Measurements from ENCODE around the gene ITGA7.

The ITGA7 gene

DNA sequence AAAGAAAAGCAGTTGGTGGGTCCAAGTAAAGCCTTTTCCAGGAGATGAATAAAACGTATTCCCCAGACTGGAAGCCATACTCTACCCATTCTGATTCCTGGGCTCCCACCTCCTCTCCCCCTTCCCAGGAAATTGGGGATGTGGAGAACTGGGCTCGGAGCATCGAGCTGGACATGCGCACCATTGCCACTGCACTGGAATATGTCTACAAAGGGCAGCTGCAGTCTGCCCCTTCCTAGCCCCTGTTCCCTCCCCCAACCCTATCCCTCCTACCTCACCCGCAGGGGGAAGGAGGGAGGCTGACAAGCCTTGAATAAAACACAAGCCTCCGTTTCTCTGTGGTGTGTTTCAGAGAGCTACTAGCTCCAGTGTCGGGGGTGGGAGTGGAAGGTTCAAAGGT is 11.7 kb upstream of the ITGA7 start:
- no peak overlapping the region for H3K4me3 ChIP-seq
- peaks cover 89% of the 10 kb centered on the region for H3K4me1 ChIP-seq
- no peak overlapping the region for H3K27ac ChIP-seq
- peaks cover 29% of the 10 kb centered on the region; the same call in 1 of the 2 replicates for H3K36me3 ChIP-seq
- H4K20me1 ChIP-seq: no peaks in the 10 kb centered on the region
- no peaks in the 10 kb centered on the region for H3K9me3 ChIP-seq
- TF ChIP-seq Cebpa-rat (IDR thresholded peaks at IDR 0.05): no peak
- no peaks in the 10 kb centered on the region for H3K27me3 ChIP-seq
- no peak overlapping the region for H3K9ac ChIP-seq
- 0 out of 2 replicates have a peak overlapping the region, but pooled peaks have one; percentile 13 for H3K4me2 ChIP-seq

GRCh38 chr12:55718624-55719275 is 11.0 kb upstream of the ITGA7 start:
- no peaks in the 10 kb centered on the region for H4K20me1 ChIP-seq
- no peak overlapping the region for H3K9ac ChIP-seq
- H3K27me3 ChIP-seq: no peaks in the 10 kb centered on the region
- H3K4me1 ChIP-seq: peaks cover 82% of the 10 kb centered on the region
- peaks cover 23% of the 10 kb centered on the region; the same call in 1 of the 2 replicates for H3K36me3 ChIP-seq
- TF ChIP-seq Cebpa-rat (IDR thresholded peaks at IDR 0.05): no peak
- 0 out of 2 replicates have a peak overlapping the region, but pooled peaks have one; percentile 13 for H3K4me2 ChIP-seq
- no peak overlapping the region for H3K27ac ChIP-seq
- H3K4me3 ChIP-seq: no peak overlapping the region
- no peaks in the 10 kb centered on the region for H3K9me3 ChIP-seq

DNA sequence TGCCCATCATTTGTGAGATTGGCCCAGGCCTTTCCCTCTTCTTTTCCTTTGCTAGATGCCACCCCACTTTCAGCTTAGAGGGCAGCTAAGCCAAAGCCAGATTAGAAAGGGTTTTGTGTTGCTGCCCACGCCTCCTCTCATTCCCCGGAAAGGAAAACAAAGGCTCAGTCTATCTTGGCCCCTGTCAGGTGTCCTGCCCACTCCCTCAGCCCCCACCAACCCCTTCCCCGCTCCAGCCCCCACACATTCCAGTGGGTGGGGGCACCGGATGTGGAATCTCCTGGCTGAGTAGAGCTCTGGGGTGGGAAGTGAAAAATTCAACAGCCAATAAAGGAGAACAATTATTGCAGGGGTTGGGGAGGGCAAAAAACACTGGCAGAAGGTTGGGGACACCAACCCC is 10.3 kb upstream of the ITGA7 start:
- H3K4me2 ChIP-seq: peak overlapping the region; percentile 93
- H3K9ac ChIP-seq: peak overlapping the region; percentile 82; the same call in 1 of the 2 replicates
- H3K27me3 ChIP-seq: no peaks in the 10 kb centered on the region
- H3K4me3 ChIP-seq: no peak overlapping the region
- peaks cover 21% of the 10 kb centered on the region; the same call in 1 of the 2 replicates for H3K36me3 ChIP-seq
- H3K9me3 ChIP-seq: no peaks in the 10 kb centered on the region
- TF ChIP-seq Cebpa-rat (IDR thresholded peaks at IDR 0.05): no peak
- no peaks in the 10 kb centered on the region for H4K20me1 ChIP-seq
- peaks cover 75% of the 10 kb centered on the region for H3K4me1 ChIP-seq
- no peak overlapping the region for H3K27ac ChIP-seq

DNA sequence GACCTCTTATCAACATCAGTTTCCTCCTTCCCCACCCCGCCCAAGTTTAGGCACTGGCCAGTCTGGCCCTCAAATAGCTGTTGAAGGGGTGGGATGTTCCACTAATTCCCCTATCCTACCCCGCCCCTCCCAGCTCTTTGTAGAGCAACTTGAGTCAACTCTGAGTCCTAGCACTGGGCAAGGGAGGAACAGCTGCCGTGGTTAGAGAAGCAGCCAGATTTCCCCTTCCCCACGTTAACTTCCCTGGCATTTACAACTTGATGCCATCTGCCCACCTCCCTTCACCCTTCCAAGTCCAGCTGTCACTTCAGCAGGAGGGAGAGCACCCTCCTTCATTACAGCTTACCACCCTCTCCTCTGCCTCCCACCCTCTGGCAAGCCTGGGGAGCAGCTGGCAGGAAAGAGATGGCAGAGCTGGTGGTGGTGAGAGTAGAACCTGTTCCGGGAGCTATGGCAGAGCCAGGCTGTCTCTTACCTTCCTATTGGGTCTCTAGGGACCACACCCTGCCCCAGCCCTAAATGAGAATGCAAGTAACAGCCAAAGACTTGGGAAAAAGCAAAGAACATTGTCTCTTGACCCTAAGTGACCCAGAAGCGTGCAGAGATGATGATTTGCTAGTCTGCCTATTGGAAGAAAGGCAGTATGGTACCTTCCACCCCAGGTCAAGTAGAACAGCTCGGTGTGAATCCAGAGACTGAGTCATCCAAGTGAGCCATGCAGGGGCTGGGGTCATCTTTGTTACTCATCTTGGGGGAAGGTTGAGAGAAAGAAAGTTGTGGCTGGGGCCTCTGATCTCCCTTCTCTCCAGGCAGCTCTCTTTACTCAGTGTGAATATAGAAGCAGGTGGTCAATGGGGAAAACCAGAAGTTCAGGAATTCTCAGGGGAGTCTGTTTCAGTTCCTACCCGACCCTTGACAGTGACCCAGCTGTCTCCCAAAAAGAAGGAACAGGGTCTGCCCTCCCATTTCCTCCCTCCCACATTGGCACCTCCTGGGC is 9.6 kb upstream of the ITGA7 start:
- Histone ChIP-seq H3K4me3 (peak overlapping the region; percentile 82), H4K20me1 (no peaks in the 10 kb centered on the region), H3K9ac (peak overlapping the region; percentile 82), H3K36me3 (peaks cover 21% of the 10 kb centered on the region; the same call in 1 of the 2 replicates), H3K4me1 (peaks cover 68% of the 10 kb centered on the region), H3K27me3 (no peaks in the 10 kb centered on the region), H3K4me2 (peak overlapping the region; percentile 93), H3K27ac (peak overlapping the region; percentile 85; the same call in 1 of the 2 replicates), H3K9me3 (no peaks in the 10 kb centered on the region)
- TF ChIP-seq Cebpa-rat (IDR thresholded peaks at IDR 0.05): no peak

DNA sequence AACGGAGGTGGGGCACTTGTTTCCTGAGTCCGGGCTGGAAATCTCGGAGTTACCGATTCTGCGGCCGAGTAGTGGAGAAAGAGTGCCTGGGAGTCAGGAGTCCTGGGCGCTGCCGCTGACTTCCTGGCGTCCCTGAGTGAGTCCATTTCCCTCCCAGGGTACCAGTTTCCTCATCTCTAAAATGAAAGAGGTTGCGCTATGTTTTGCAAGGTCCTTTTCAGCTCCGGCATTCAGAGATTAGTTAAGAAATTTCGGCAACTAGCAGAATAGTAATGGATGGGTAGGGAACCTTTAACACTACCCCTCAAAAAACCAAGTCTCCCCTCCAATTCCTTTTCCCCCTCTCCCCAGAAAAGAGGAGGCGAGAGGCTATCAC is 8.9 kb upstream of the ITGA7 start:
- H3K9ac ChIP-seq: peak overlapping the region; percentile 82
- H3K27me3 ChIP-seq: no peaks in the 10 kb centered on the region
- peaks cover 17% of the 10 kb centered on the region; the same call in 1 of the 2 replicates for H3K36me3 ChIP-seq
- H3K4me1 ChIP-seq: peaks cover 61% of the 10 kb centered on the region
- H3K9me3 ChIP-seq: no peaks in the 10 kb centered on the region
- peak overlapping the region; percentile 93 for H3K4me2 ChIP-seq
- H4K20me1 ChIP-seq: no peaks in the 10 kb centered on the region
- H3K4me3 ChIP-seq: peak overlapping the region; percentile 82
- H3K27ac ChIP-seq: peak overlapping the region; percentile 85
- TF ChIP-seq Cebpa-rat (IDR thresholded peaks at IDR 0.05): no peak

DNA sequence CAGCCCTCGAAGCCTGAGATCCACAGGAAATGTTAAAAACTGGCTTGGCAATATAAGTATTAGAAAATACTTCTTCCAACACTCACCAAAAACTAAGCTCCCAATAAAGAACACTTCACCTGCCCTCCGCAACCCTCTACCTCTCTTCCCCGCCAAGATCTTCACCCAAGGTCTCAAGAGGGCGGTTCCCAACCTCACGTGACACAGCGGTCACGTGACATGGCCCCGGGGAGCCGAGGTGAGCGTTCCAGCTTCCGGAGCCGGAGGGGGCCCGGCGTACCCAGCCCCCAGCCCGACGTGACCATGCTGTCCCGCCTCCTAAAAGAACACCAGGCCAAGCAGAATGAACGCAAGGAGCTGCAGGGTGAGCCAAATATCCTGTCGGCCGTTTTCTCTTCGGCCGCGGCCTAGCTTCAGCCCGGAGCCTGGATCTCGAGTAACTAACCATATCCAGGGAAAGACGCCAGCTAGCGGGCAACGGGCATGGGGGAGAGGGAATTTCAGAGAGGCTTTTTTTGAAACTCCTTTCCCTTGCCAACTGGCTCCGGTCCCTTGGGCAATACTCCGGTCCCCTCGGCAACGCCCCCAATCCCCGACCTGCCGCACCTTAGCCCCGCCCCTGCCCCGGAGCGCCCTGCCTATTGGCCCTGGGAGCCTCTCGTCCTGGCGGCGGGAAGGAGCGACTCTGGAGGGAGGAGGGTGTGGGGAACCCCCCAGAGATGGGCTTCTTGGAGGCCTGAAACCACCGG is 8.3 kb upstream of the ITGA7 start, which contains the start of gene BLOC1S1:
Gene BLOC1S1 (plus strand): TSS at position 214 of the 749 bp plus-strand sequence. CDS start 6 bp downstream, at position 220.
- H3K36me3 ChIP-seq: peaks cover 12% of the 10 kb centered on the region; the same call in 1 of the 2 replicates
- peak within 1 kb of the TSS; percentile 82 for H3K4me3 ChIP-seq
- peaks cover 55% of the 10 kb centered on the region for H3K4me1 ChIP-seq
- H4K20me1 ChIP-seq: no peaks in the 10 kb centered on the region
- H3K27me3 ChIP-seq: no peaks in the 10 kb centered on the region
- no peak for TF ChIP-seq Cebpa-rat (IDR thresholded peaks at IDR 0.05)
- H3K9me3 ChIP-seq: no peaks in the 10 kb centered on the region
- peak within 1 kb of the TSS; percentile 82 for H3K9ac ChIP-seq
- peak within 1 kb of the TSS; percentile 93 for H3K4me2 ChIP-seq
- peak within 1 kb of the TSS; percentile 85 for H3K27ac ChIP-seq

- Histone ChIP-seq H3K4me2 (peak overlapping the region; percentile 93), H3K9me3 (no peaks in the 10 kb centered on the region), H3K27ac (peak overlapping the region; percentile 29; the same call in 1 of the 2 replicates), H3K36me3 (peaks cover 11% of the 10 kb centered on the region; the same call in 1 of the 2 replicates), H3K27me3 (no peaks in the 10 kb centered on the region), H4K20me1 (no peaks in the 10 kb centered on the region), H3K4me3 (peak overlapping the region; percentile 82), H3K4me1 (peaks cover 48% of the 10 kb centered on the region), H3K9ac (peak overlapping the region; percentile 82; the same call in 1 of the 2 replicates)
- TF ChIP-seq Cebpa-rat (IDR thresholded peaks at IDR 0.05): no peak
Measured at GRCh38 chr12:55715169-55715764, 7.6 kb upstream of the ITGA7 start.

- H3K9me3 ChIP-seq: no peaks in the 10 kb centered on the region
- H3K27ac ChIP-seq: no peak overlapping the region
- no peak for TF ChIP-seq Cebpa-rat (IDR thresholded peaks at IDR 0.05)
- H3K4me3 ChIP-seq: no peak overlapping the region
- no peak overlapping the region for H3K4me2 ChIP-seq
- H4K20me1 ChIP-seq: no peaks in the 10 kb centered on the region
- 0 out of 2 replicates have a peak, but pooled peaks cover under 1% of the 10 kb centered on the region for H3K36me3 ChIP-seq
- H3K9ac ChIP-seq: no peak overlapping the region
- peaks cover 44% of the 10 kb centered on the region for H3K4me1 ChIP-seq
- peaks cover 5% of the 10 kb centered on the region; the same call in 1 of the 2 replicates for H3K27me3 ChIP-seq
Measured at GRCh38 chr12:55713721-55714120, 6.0 kb upstream of the ITGA7 start.

Data from BLaER1 (cell line).